Measurements from ENCODE around the gene PIGU. TPM values are rescaled to one million over a fixed set of nuclear protein-coding genes. Genes with fewer than 3 reads are reported as not detected.
"Not testable (repeated sequence)": the region's sequence is repeated elsewhere in the genome, so short reads cannot be mapped to it uniquely, and the experiment has no call there.

The PIGU gene
- total RNA-seq, 1 experiment from 2014 or later = 25.1 TPM

- ATAC-seq = no peak
- intact Hi-C loops (cut with micrococcal nuclease) = no loop called here
- CTCF ChIA-PET = no interaction called here
Observed at GRCh38 chr20:34716921-34717229, 40.0 kb upstream of the PIGU start.

GRCh38 chr20:34715384-34715783 is 38.5 kb upstream of the PIGU start:
- ChIA-PET CTCF (no interaction called here), POLR2A (no interaction called here), RAD21 (ENCODE audit: low non-redundant PET in 1 of 2, low total read pairs in 2 of 2, uncharacterized antibody in 2 of 2, unreplicated experiment in 2 of 2) (no interaction called here)
- peak overlapping the region; percentile 17; the same call in 1 of the 2 replicates for H3K4me2 ChIP-seq (ENCODE audit: low read length)
- no peaks in the 10 kb centered on the region for H3K9me3 ChIP-seq (ENCODE audit: control insufficient read depth in 1 of 2, insufficient read depth in 1 of 2, low read depth in 1 of 2, low read length in 2 of 2)
- peaks cover 8 to 40% of the 10 kb centered on the region in 2 experiments for H3K4me1 ChIP-seq (ENCODE audit: control insufficient read depth in 1 of 2, insufficient read depth in 2 of 2, low read length in 2 of 2)
- no peaks in the 10 kb centered on the region for H3K27me3 ChIP-seq (ENCODE audit: insufficient read depth, low read length)
- no peaks in the 10 kb centered on the region for H3K79me2 ChIP-seq (ENCODE audit: insufficient read depth, low read length)
- ATAC-seq = no peak
- peaks cover 0 to 4% of the 10 kb centered on the region in 2 experiments; a peak in 1 of 4 replicates for H3K36me3 ChIP-seq (ENCODE audit: control insufficient read depth in 1 of 2, insufficient read depth in 2 of 2, low read length in 2 of 2)
- H4K20me1 ChIP-seq (ENCODE audit: insufficient read depth) = no peaks in the 10 kb centered on the region
- intact Hi-C loops (cut with micrococcal nuclease) = no loop called here
- TF ChIP-seq ZBTB33 (IDR thresholded peaks at IDR 0.05; ENCODE audit: extremely low read depth, insufficient replicate concordance, low read length) (no peak), ZFX (IDR thresholded peaks at IDR 0.05) (no peak), YY1 (IDR thresholded peaks at IDR 0.05; ENCODE audit: extremely low read depth, insufficient replicate concordance, low read depth, low read length) (no peak), TCF7L2 (IDR thresholded peaks at IDR 0.05; ENCODE audit: borderline replicate concordance, extremely low read depth, insufficient read depth, insufficient read length) (no peak), EZH2phosphoT487 (IDR thresholded peaks at IDR 0.05; ENCODE audit: borderline replicate concordance) (no peak), EGR1 (IDR thresholded peaks at IDR 0.05; ENCODE audit: low read depth) (no peak)
- no peak overlapping the region; the same call in 1 of the 2 replicates for H3K9ac ChIP-seq (ENCODE audit: low read length)
- no peaks in the 10 kb centered on the region for H3K9me2 ChIP-seq (ENCODE audit: insufficient read depth)
- no peak overlapping the region for H3K4me3 ChIP-seq (replicated peaks in 1 of 2; ENCODE audit: low read depth in 1 of 2, low read length in 2 of 2)
- no TSS peak for BruUV-seq (replicated peaks)
- H3K27ac ChIP-seq (ENCODE audit: low read depth, low read length) = no peak overlapping the region
- no peak for DNase-seq (ENCODE audit: low read depth, low spot score)
- no peak overlapping the region for H2AFZ ChIP-seq (ENCODE audit: low read depth, low read length, poor library complexity, severe bottlenecking)

More at GRCh38 chr20:34716921-34717229, 40.0 kb upstream of the PIGU start:
- H3K27me3 ChIP-seq (ENCODE audit: insufficient read depth, low read length) = no peaks in the 10 kb centered on the region
- BruUV-seq (replicated peaks) = no TSS peak
- no peaks in the 10 kb centered on the region for H3K9me2 ChIP-seq (ENCODE audit: insufficient read depth)
- no peaks in the 10 kb centered on the region for H3K9me3 ChIP-seq (ENCODE audit: control insufficient read depth in 1 of 2, insufficient read depth in 1 of 2, low read depth in 1 of 2, low read length in 2 of 2)
- TF ChIP-seq CBX3 (IDR thresholded peaks at IDR 0.05; ENCODE audit: low read depth) (no peak), MAX (IDR thresholded peaks at IDR 0.05) (no peak), POLR2AphosphoS5 (IDR thresholded peaks at IDR 0.05; ENCODE audit: low read depth, low read length) (no peak), SIN3A (IDR thresholded peaks at IDR 0.05; ENCODE audit: low read depth) (no peak), ELF1 (IDR thresholded peaks at IDR 0.05; ENCODE audit: borderline replicate concordance, low read depth) (no peak), SP1 (IDR thresholded peaks at IDR 0.05; ENCODE audit: low read depth) (no peak)
- H3K4me1 ChIP-seq (ENCODE audit: control insufficient read depth in 1 of 2, insufficient read depth in 2 of 2, low read length in 2 of 2) = peaks cover 6 to 36% of the 10 kb centered on the region in 2 experiments
- no peak for DNase-seq (ENCODE audit: low read depth, low spot score)
- H4K20me1 ChIP-seq (ENCODE audit: insufficient read depth) = no peaks in the 10 kb centered on the region
- RAD21 ChIA-PET (ENCODE audit: low non-redundant PET in 1 of 2, low total read pairs in 2 of 2, uncharacterized antibody in 2 of 2, unreplicated experiment in 2 of 2) = no interaction called here
- no peaks in the 10 kb centered on the region for H3K79me2 ChIP-seq (ENCODE audit: insufficient read depth, low read length)
- H3K36me3 ChIP-seq (ENCODE audit: control insufficient read depth in 1 of 2, insufficient read depth in 2 of 2, low read length in 2 of 2) = peaks cover 0 to 4% of the 10 kb centered on the region in 2 experiments; a peak in 2 of 4 replicates
- no peak overlapping the region for H3K9ac ChIP-seq (ENCODE audit: low read length)
- POLR2A ChIA-PET = no interaction called here
- H3K27ac ChIP-seq (ENCODE audit: low read depth, low read length) = no peak overlapping the region
- no peak overlapping the region for H2AFZ ChIP-seq (ENCODE audit: low read depth, low read length, poor library complexity, severe bottlenecking)
- H3K4me2 ChIP-seq (ENCODE audit: low read length) = no peak overlapping the region
- H3K4me3 ChIP-seq (replicated peaks in 1 of 2; ENCODE audit: low read depth in 1 of 2, low read length in 2 of 2) = no peak overlapping the region

GRCh38 chr20:34713944-34714515 is 37.1 kb upstream of the PIGU start:
- ATAC-seq; H3K9me2 ChIP-seq (ENCODE audit: insufficient read depth); intact Hi-C loops (cut with micrococcal nuclease); RAD21 ChIA-PET (ENCODE audit: low non-redundant PET in 1 of 2, low total read pairs in 2 of 2, uncharacterized antibody in 2 of 2, unreplicated experiment in 2 of 2); DNase-seq (ENCODE audit: low read depth, low spot score); H3K4me3 ChIP-seq (replicated peaks in 1 of 2; ENCODE audit: low read depth in 1 of 2, low read length in 2 of 2); H3K9me3 ChIP-seq (ENCODE audit: control insufficient read depth in 1 of 2, insufficient read depth in 1 of 2, low read depth in 1 of 2, low read length in 2 of 2); H4K20me1 ChIP-seq (ENCODE audit: insufficient read depth); H3K79me2 ChIP-seq (ENCODE audit: insufficient read depth, low read length); H3K27me3 ChIP-seq (ENCODE audit: insufficient read depth, low read length); H2AFZ ChIP-seq (ENCODE audit: low read depth, low read length, poor library complexity, severe bottlenecking); BruUV-seq (replicated peaks); H3K36me3 ChIP-seq (ENCODE audit: control insufficient read depth in 1 of 2, insufficient read depth in 2 of 2, low read length in 2 of 2): not testable (repeated sequence)
- H3K4me2 ChIP-seq (ENCODE audit: low read length) = peak overlapping the region; percentile 37
- H3K9ac ChIP-seq (ENCODE audit: low read length) = peak overlapping the region; percentile 12; the same call in 1 of the 2 replicates
- POLR2A ChIA-PET = interaction anchor here (0.6 to 1.6 kb wide), 2 partner anchors 10 to 15 kb away, joined by 4 to 5 read pairs; partner anchors contain the start of gene TP53INP2
- peak overlapping the region; percentile 24; the same call in 1 of the 2 replicates for H3K27ac ChIP-seq (ENCODE audit: low read depth, low read length)
- CTCF ChIA-PET = interaction anchor here (1.4 kb wide), 1 partner anchor 56 kb away, joined by 4 read pairs; no protein-coding TSS in a partner anchor
- H3K4me1 ChIP-seq (ENCODE audit: control insufficient read depth in 1 of 2, insufficient read depth in 2 of 2, low read length in 2 of 2) = peaks cover 11 to 44% of the 10 kb centered on the region in 2 experiments
